WTC11 (cell line): ENCODE results near the gene ACOT13. TPM values are rescaled to one million over a fixed set of nuclear protein-coding genes. Genes with fewer than 3 reads are reported as not detected.
A peak's percentile ranks its signal among the peaks of the same experiment; 100 is the strongest.
"Not testable (repeated sequence)": the region's sequence is repeated elsewhere in the genome, so short reads cannot be mapped to it uniquely, and the experiment has no call there.

Experiments used
- ATAC-seq: fragments of 200-7000 bp; cut with Tn5 transposase; 2 replicates; pipeline ENCODE4 v1.10.0; 2021; ENCODE audit warnings: mild to moderate bottlenecking, moderate library complexity
- CTCF ChIA-PET: fragments of 300-600 bp; sonication (Branson Sonifier 250); formaldehyde crosslinking; loops from one replicate; lab custom pipeline; 2021; ENCODE audit warnings: antibody characterized with exemption; lab: Charles Lee
- POLR2A ChIA-PET: fragments of 350-600 bp; sonication (Branson Sonifier 250); formaldehyde crosslinking; loops from one replicate; lab custom pipeline; 2021; ENCODE audit warnings: antibody characterized with exemption; lab: Charles Lee
- DNase-seq: peaks from one replicate; pipeline ENCODE4 v3.0.0; 2021; ENCODE audit warnings: low spot score
- H3K27ac Mint-ChIP-seq: 2 replicates; pipeline ENCODE4 v1.8.0; 2021; ENCODE audit warnings: mixed read lengths
- H3K27me3 Mint-ChIP-seq: 2 replicates; pipeline ENCODE4 v1.8.0; 2021; ENCODE audit warnings: low read depth, mild to moderate bottlenecking, moderate library complexity, mixed read lengths
- H3K36me3 Mint-ChIP-seq: 2 replicates; pipeline ENCODE4 v1.8.0; 2021; ENCODE audit warnings: mixed read lengths
- H3K4me1 Mint-ChIP-seq: 2 replicates; pipeline ENCODE4 v1.8.0; 2022; ENCODE audit warnings: mixed read lengths
- H3K4me3 Mint-ChIP-seq: 2 replicates; pipeline ENCODE4 v1.8.0; 2021; ENCODE audit warnings: mild to moderate bottlenecking, moderate library complexity, mixed read lengths
- H3K9me3 Mint-ChIP-seq: 2 replicates; pipeline ENCODE4 v1.8.0; 2021; ENCODE audit warnings: mixed read lengths
- FOXJ3 ChIP-seq: sonication (generic); formaldehyde crosslinking; IDR thresholded peaks from 2 replicates; pipeline ENCODE4 v1.9.0; 2021; ENCODE audit warnings: missing genetic modification reagents, mild to moderate bottlenecking, borderline replicate concordance
- FOXP1 ChIP-seq: sonication (generic); formaldehyde crosslinking; IDR thresholded peaks from 2 replicates; pipeline ENCODE4 v1.8.0; 2022; ENCODE audit warnings: missing genetic modification reagents, mild to moderate bottlenecking, moderate library complexity, borderline replicate concordance
- GABPB1 ChIP-seq: sonication (generic); formaldehyde crosslinking; IDR thresholded peaks from 2 replicates; pipeline ENCODE4 v1.8.1; 2023; ENCODE audit warnings: mild to moderate bottlenecking, missing genetic modification reagents
- JAZF1 ChIP-seq: fragments of 250-450 bp; sonication (Bioruptor Pico); IDR thresholded peaks from 2 replicates; pipeline ENCODE4 v1.9.0; 2021; ENCODE audit warnings: moderate library complexity, mild to moderate bottlenecking, inconsistent platforms
- JUN ChIP-seq: sonication (generic); formaldehyde crosslinking; IDR thresholded peaks from 2 replicates; pipeline ENCODE4 v1.8.0; 2023; ENCODE audit warnings: mild to moderate bottlenecking, missing genetic modification reagents
- MYBL2 ChIP-seq: sonication (generic); formaldehyde crosslinking; IDR thresholded peaks from 2 replicates; pipeline ENCODE4 v1.8.1; 2023; ENCODE audit warnings: mild to moderate bottlenecking, moderate library complexity, missing genetic modification reagents
- NR1H2 ChIP-seq: sonication (generic); formaldehyde crosslinking; IDR thresholded peaks from 2 replicates; pipeline ENCODE4 v1.9.0; 2021; ENCODE audit warnings: mild to moderate bottlenecking, moderate library complexity, missing genetic modification reagents
- TP53 ChIP-seq: sonication (generic); formaldehyde crosslinking; IDR thresholded peaks from 2 replicates; pipeline ENCODE4 v1.8.1; 2023; ENCODE audit warnings: mild to moderate bottlenecking, missing genetic modification reagents
- ZNF121 ChIP-seq: sonication (generic); formaldehyde crosslinking; IDR thresholded peaks from 2 replicates; pipeline ENCODE4 v1.8.0; 2023; ENCODE audit warnings: missing genetic modification reagents
- ZNF138 ChIP-seq: sonication (generic); formaldehyde crosslinking; conservative IDR thresholded peaks from 2 replicates; pipeline ENCODE4 v1.8.1; 2022; ENCODE audit warnings: mild to moderate bottlenecking, moderate library complexity, missing genetic modification reagents
- ZNF396 ChIP-seq: fragments of 250-450 bp; sonication (Bioruptor Pico); IDR thresholded peaks from 2 replicates; pipeline ENCODE4 v1.8.0; 2021; ENCODE audit warnings: mild to moderate bottlenecking, moderate library complexity, borderline replicate concordance
- ZNF416 ChIP-seq: fragments of 250-450 bp; sonication (Bioruptor Pico); IDR thresholded peaks from 2 replicates; pipeline ENCODE4 v1.9.0; 2021; ENCODE audit warnings: mild to moderate bottlenecking, inconsistent platforms
- ZNF671 ChIP-seq: fragments of 250-450 bp; sonication (Bioruptor Pico); IDR thresholded peaks from 2 replicates; pipeline ENCODE4 v1.8.0; 2021; ENCODE audit warnings: mild to moderate bottlenecking
- total RNA-seq: library from RNA; stranded (reverse); gene quantifications from 3 replicates; pipeline ENCODE4 v1.2.3, GENCODE V29; 2021
- TF ChIP-seq, protein P1 (sequence below): fragments of 250-450 bp; sonication (Bioruptor Pico); IDR thresholded peaks from 2 replicates; pipeline ENCODE4 v2.1.2; 2022; ENCODE audit warnings: mild to moderate bottlenecking, moderate library complexity
- TF ChIP-seq, protein P2 (sequence below): fragments of 250-450 bp; sonication (Bioruptor Pico); IDR thresholded peaks from 2 replicates; pipeline ENCODE4 v1.8.0; 2021; ENCODE audit warnings: mild to moderate bottlenecking
- TF ChIP-seq, protein P3 (sequence below): sonication (generic); formaldehyde crosslinking; IDR thresholded peaks from 2 replicates; pipeline ENCODE4 v1.8.1; 2023; ENCODE audit warnings: mild to moderate bottlenecking, missing genetic modification reagents
- TF ChIP-seq, protein P4 (sequence below): sonication (generic); formaldehyde crosslinking; IDR thresholded peaks from 2 replicates; pipeline ENCODE4 v1.8.0; 2022; ENCODE audit warnings: mild to moderate bottlenecking, missing genetic modification reagents

Gene ACOT13
- total RNA-seq, 1 experiment from 2014 or later, result 54.0 TPM

DNA sequence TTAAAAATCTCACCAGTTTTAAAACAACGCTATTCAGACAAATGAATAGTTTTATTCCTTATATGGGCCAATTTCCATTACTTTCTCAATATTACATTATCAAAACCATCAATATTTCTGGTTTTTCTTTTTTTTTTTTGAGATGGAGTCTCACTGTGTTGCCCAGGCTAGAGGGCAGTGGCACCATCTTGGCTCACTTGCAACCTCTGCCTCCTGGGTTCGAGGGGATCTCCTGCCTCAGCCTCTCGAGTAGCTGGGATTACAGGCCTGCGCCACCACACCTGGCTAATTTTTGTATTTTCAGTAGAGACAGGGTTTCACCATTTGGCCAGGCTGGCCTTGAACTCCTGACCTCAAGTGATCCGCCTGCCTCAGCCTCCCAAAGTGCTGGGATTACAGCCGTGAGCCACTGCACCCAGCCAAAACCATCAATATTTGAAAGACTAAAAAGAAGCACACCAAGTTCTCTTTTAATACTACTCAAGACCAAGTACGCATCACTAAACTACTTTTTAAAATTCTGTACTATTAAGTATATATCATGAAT, 49.8 kb downstream of the ACOT13 start:
- POLR2A ChIA-PET, result interaction anchor here (1.0 kb wide), 1 partner anchor 51 kb away, joined by 3 read pairs; no protein-coding TSS in a partner anchor

DNA sequence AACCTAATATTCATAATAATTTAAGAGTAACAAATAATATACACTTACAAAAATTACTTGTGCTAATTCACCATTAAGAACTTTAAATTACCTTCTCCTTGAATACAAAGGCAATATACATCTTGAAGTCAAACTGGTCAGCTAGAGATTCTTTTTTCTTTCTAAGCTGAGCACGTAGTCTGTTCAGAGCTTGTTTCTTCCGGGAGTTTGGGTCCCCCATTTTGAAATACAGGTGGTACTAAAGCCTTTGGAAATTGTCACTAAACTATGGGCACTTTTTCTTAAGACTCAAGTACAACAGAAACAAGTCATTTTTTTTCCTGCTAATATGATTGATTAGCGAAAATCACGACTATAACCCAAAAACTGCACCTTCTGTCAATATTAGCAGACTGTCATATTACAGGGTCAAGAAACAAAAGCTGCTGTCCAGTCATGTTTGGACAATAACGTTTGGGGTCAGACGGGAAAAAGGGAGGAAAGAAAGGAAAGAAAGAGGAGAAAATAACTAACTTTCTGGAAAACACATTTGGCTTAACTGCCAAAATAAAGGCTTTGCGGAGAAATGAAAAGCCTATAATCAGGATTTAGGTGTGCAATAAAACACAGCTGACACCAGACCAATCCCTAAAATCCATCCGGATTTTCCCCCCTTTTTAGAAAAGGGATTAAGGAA, 51.7 kb downstream of the ACOT13 start:
- DNase-seq (no peak), ATAC-seq (no peak)
- Mint-ChIP-seq H3K9me3 (no peaks in the 10 kb centered on the region), H3K27me3 (no peaks in the 10 kb centered on the region; the same call in 1 of the 2 replicates), H3K27ac (peak overlapping the region; percentile 97), H3K36me3 (peaks cover 56% of the 10 kb centered on the region), H3K4me1 (peaks cover 34% of the 10 kb centered on the region), H3K4me3 (peak overlapping the region; percentile 99)
- TF ChIP-seq NR1H2 (no peak), ZNF138 (CRISPR knock-in tag) (no peak), MYBL2 (CRISPR knock-in tag) (no peak), TP53 (CRISPR knock-in tag) (no peak), ZNF671 (CRISPR knock-in tag) (no peak), FOXJ3 (no peak), JAZF1 (CRISPR knock-in tag) (no peak), JUN (CRISPR knock-in tag) (no peak), GABPB1 (CRISPR knock-in tag) (no peak), ZNF396 (CRISPR knock-in tag) (no peak), ZNF416 (CRISPR knock-in tag) (no peak), FOXP1 (no peak)
- TF ChIP-seq, protein P1, sequence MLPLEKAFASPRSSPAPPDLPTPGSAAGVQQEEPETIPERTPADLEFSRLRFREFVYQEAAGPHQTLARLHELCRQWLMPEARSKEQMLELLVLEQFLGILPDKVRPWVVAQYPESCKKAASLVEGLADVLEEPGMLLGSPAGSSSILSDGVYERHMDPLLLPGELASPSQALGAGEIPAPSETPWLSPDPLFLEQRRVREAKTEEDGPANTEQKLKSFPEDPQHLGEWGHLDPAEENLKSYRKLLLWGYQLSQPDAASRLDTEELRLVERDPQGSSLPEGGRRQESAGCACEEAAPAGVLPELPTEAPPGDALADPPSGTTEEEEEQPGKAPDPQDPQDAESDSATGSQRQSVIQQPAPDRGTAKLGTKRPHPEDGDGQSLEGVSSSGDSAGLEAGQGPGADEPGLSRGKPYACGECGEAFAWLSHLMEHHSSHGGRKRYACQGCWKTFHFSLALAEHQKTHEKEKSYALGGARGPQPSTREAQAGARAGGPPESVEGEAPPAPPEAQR (CRISPR knock-in tag), result no peak
- TF ChIP-seq, protein P2, sequence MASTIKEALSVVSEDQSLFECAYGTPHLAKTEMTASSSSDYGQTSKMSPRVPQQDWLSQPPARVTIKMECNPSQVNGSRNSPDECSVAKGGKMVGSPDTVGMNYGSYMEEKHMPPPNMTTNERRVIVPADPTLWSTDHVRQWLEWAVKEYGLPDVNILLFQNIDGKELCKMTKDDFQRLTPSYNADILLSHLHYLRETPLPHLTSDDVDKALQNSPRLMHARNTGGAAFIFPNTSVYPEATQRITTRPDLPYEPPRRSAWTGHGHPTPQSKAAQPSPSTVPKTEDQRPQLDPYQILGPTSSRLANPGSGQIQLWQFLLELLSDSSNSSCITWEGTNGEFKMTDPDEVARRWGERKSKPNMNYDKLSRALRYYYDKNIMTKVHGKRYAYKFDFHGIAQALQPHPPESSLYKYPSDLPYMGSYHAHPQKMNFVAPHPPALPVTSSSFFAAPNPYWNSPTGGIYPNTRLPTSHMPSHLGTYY (CRISPR knock-in tag), result no peak
- TF ChIP-seq, protein P3, sequence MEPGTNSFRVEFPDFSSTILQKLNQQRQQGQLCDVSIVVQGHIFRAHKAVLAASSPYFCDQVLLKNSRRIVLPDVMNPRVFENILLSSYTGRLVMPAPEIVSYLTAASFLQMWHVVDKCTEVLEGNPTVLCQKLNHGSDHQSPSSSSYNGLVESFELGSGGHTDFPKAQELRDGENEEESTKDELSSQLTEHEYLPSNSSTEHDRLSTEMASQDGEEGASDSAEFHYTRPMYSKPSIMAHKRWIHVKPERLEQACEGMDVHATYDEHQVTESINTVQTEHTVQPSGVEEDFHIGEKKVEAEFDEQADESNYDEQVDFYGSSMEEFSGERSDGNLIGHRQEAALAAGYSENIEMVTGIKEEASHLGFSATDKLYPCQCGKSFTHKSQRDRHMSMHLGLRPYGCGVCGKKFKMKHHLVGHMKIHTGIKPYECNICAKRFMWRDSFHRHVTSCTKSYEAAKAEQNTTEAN (CRISPR knock-in tag), result no peak
- TF ChIP-seq, protein P4, sequence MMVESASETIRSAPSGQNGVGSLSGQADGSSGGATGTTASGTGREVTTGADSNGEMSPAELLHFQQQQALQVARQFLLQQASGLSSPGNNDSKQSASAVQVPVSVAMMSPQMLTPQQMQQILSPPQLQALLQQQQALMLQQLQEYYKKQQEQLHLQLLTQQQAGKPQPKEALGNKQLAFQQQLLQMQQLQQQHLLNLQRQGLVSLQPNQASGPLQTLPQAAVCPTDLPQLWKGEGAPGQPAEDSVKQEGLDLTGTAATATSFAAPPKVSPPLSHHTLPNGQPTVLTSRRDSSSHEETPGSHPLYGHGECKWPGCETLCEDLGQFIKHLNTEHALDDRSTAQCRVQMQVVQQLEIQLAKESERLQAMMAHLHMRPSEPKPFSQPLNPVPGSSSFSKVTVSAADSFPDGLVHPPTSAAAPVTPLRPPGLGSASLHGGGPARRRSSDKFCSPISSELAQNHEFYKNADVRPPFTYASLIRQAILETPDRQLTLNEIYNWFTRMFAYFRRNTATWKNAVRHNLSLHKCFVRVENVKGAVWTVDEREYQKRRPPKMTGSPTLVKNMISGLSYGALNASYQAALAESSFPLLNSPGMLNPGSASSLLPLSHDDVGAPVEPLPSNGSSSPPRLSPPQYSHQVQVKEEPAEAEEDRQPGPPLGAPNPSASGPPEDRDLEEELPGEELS (CRISPR knock-in tag), result no peak
- CTCF ChIA-PET, result interaction anchor here (0.6 to 0.9 kb wide), 2 partner anchors 197 to 301 kb away, joined by 3 read pairs; no protein-coding TSS in a partner anchor
- POLR2A ChIA-PET, result no interaction called here

More for the DNA sequence above, 49.8 kb downstream of the ACOT13 start:
- DNase-seq, ATAC-seq, CTCF ChIA-PET, H3K27ac Mint-ChIP-seq, H3K9me3 Mint-ChIP-seq, H3K27me3 Mint-ChIP-seq: not testable (repeated sequence)
- peak; percentile 90 for TF ChIP-seq ZNF121
- H3K4me1 Mint-ChIP-seq, result peaks cover 30% of the 10 kb centered on the region
- peak overlapping the region; percentile 99 for H3K4me3 Mint-ChIP-seq
- peaks cover 71% of the 10 kb centered on the region for H3K36me3 Mint-ChIP-seq
